Measurements from ENCODE around the gene PDE4DIP.
"Not testable (repeated sequence)": the region's sequence is repeated elsewhere in the genome, so short reads cannot be mapped to it uniquely, and the experiment has no call there.

PDE4DIP gene

GRCh38 chr1:148975866-148976537 is 131.8 kb downstream of the PDE4DIP start:
- ATAC-seq: peak; percentile 79
- DNase-seq: not testable (repeated sequence)

- ATAC-seq, DNase-seq: not testable (repeated sequence)
These were observed 133.6 kb downstream of the PDE4DIP start for GRCh38 chr1:148977785-148978184.

GRCh38 chr1:148989378-148989777 is 145.2 kb downstream of the PDE4DIP start:
- ATAC-seq, DNase-seq: not testable (repeated sequence)

GRCh38 chr1:148990233-148990788 is 146.1 kb downstream of the PDE4DIP start:
- not testable (repeated sequence) for DNase-seq, ATAC-seq

GRCh38 chr1:148991818-148992217 is 147.6 kb downstream of the PDE4DIP start:
- ATAC-seq, DNase-seq: not testable (repeated sequence)

GRCh38 chr1:148992364-148992763 is 148.1 kb downstream of the PDE4DIP start:
- peak; percentile 95 for ATAC-seq
- not testable (repeated sequence) for DNase-seq

- not testable (repeated sequence) for DNase-seq, ATAC-seq
These were observed 152.4 kb downstream of the PDE4DIP start for GRCh38 chr1:148996449-148997224.

GRCh38 chr1:148997405-148997804 is 153.2 kb downstream of the PDE4DIP start:
- not testable (repeated sequence) for DNase-seq, ATAC-seq

- ATAC-seq, DNase-seq: not testable (repeated sequence)
These were observed 158.4 kb downstream of the PDE4DIP start for GRCh38 chr1:149002664-149003063.

GRCh38 chr1:149008326-149008725 is 164.1 kb downstream of the PDE4DIP start:
- DNase-seq, ATAC-seq: not testable (repeated sequence)

GRCh38 chr1:149008769-149009168 is 164.5 kb downstream of the PDE4DIP start:
- DNase-seq, ATAC-seq: not testable (repeated sequence)

- ATAC-seq, DNase-seq: not testable (repeated sequence)
These were observed 165.5 kb downstream of the PDE4DIP start for GRCh38 chr1:149009761-149010160.

- ATAC-seq, DNase-seq: not testable (repeated sequence)
These were observed 168.4 kb downstream of the PDE4DIP start for GRCh38 chr1:149012599-149012998.

- DNase-seq, ATAC-seq: not testable (repeated sequence)
These were observed 169.3 kb downstream of the PDE4DIP start for GRCh38 chr1:149013513-149013912.

GRCh38 chr1:149015522-149015921 is 171.3 kb downstream of the PDE4DIP start:
- ATAC-seq, DNase-seq: not testable (repeated sequence)

GRCh38 chr1:149016626-149017025 is 172.4 kb downstream of the PDE4DIP start:
- DNase-seq, ATAC-seq: not testable (repeated sequence)

GRCh38 chr1:149018577-149018976 is 174.3 kb downstream of the PDE4DIP start:
- ATAC-seq, DNase-seq: not testable (repeated sequence)

GRCh38 chr1:149024327-149024726 is 180.1 kb downstream of the PDE4DIP start:
- not testable (repeated sequence) for ATAC-seq, DNase-seq

- DNase-seq, ATAC-seq: not testable (repeated sequence)
These were observed 189.7 kb downstream of the PDE4DIP start for GRCh38 chr1:149033916-149034315.

- not testable (repeated sequence) for ATAC-seq, DNase-seq
These were observed 198.8 kb downstream of the PDE4DIP start for GRCh38 chr1:149043056-149043455.

GRCh38 chr1:149064611-149065010 is 220.4 kb downstream of the PDE4DIP start:
- not testable (repeated sequence) for DNase-seq, ATAC-seq

GRCh38 chr1:149075505-149076127 is 231.4 kb downstream of the PDE4DIP start:
- DNase-seq, ATAC-seq: not testable (repeated sequence)

Data from stimulated activated naive CD8-positive, alpha-beta T cell treated with anti-CD3 and anti-CD28 coated beads, Interleukin-15, Interleukin-2, amounts not matched to agents 100 U/mL and 50 U/mL, for 24 hours (primary cell).